Activated CD8-positive, alpha-beta T cell treated with anti-CD3 and anti-CD28 coated beads for 36 hours (primary cell): Measurements from ENCODE around the gene TRAFD1. TPM values are rescaled to one million over a fixed set of nuclear protein-coding genes. Genes with fewer than 3 reads are reported as not detected.

ENCODE experiments used
- ATAC-seq: fragments of 200-7000 bp; cut with Tn5 transposase; one replicate; pipeline ENCODE4 v1.10.0; 2021; ENCODE audit warnings: mild to moderate bottlenecking, moderate library complexity
- CTCF ChIA-PET: fragments of 350-600 bp; sonication (Branson Sonifier 250); formaldehyde crosslinking; loops from one replicate; lab custom pipeline; 2021; ENCODE audit warnings: antibody characterized with exemption; lab: Charles Lee
- POLR2A ChIA-PET: fragments of 350-600 bp; sonication (Branson Sonifier 250); formaldehyde crosslinking; loops from one replicate; lab custom pipeline; 2021; ENCODE audit warnings: antibody characterized with exemption; lab: Charles Lee
- DNase-seq: peaks from one replicate; pipeline ENCODE4 v3.0.0-alpha.2; 2020
- H3K27ac Mint-ChIP-seq: one replicate; pipeline ENCODE4 v1.8.0; 2021; ENCODE audit warnings: mild to moderate bottlenecking, mixed read lengths
- H3K27me3 Mint-ChIP-seq: one replicate; pipeline ENCODE4 v1.8.0; 2021; ENCODE audit warnings: mixed read lengths
- H3K36me3 Mint-ChIP-seq: one replicate; pipeline ENCODE4 v1.8.0; 2021; ENCODE audit warnings: low read depth, mixed read lengths
- H3K4me1 Mint-ChIP-seq: one replicate; pipeline ENCODE4 v1.8.0; 2021; ENCODE audit warnings: low read depth, mixed read lengths
- H3K4me3 Mint-ChIP-seq: one replicate; pipeline ENCODE4 v1.8.0; 2021; ENCODE audit warnings: mild to moderate bottlenecking, moderate library complexity, mixed read lengths
- H3K9me3 Mint-ChIP-seq: one replicate; pipeline ENCODE4 v1.8.0; 2021; ENCODE audit warnings: mixed read lengths
- intact Hi-C: fragments of 100-400 bp; cut with micrococcal nuclease; formaldehyde crosslinking; loops from one replicate; pipeline ENCODE4 v1.10.0; 2022
- total RNA-seq, 2 experiments: library from RNA; stranded (reverse); gene quantifications; one replicate each; pipeline ENCODE4 v1.2.3, GENCODE V29; 2021
- TF ChIP-seq, protein P1 (sequence below): fragments of 200-600 bp; IDR thresholded peaks from one replicate; pipeline ENCODE4 v1.8.0; 2022; ENCODE audit warnings: antibody characterized with exemption, mild to moderate bottlenecking

Gene TRAFD1
- total RNA-seq, 2 experiments from 2014 or later, result 34.6 to 35.8 TPM

DNA sequence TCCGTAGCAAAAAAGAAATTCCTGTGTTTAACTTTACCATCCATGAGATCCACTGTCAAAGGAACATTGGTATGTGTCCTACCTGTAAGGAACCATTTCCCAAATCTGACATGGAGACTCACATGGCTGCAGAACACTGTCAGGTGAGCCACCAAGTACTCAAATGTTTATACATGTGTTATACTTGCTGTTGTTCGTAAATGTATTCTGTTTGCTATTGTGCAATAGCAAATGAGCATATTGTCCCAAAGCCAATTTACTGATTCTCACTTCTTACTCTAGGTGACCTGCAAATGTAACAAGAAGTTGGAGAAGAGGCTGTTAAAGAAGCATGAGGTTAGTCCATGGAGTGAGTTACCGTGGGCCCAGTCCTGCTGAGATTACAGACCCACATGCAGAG, 9.4 kb downstream of the TRAFD1 start:
- ATAC-seq, result no peak
- H3K9me3 Mint-ChIP-seq, result no peaks in the 10 kb centered on the region
- ChIA-PET CTCF (no interaction called here), POLR2A (no interaction called here)
- H3K4me3 Mint-ChIP-seq, result no peak overlapping the region
- peaks cover 25% of the 10 kb centered on the region for H3K4me1 Mint-ChIP-seq
- intact Hi-C loops, result no loop called here
- no peak overlapping the region for H3K27ac Mint-ChIP-seq
- H3K27me3 Mint-ChIP-seq, result no peaks in the 10 kb centered on the region
- DNase-seq, result no peak
- peaks cover 8% of the 10 kb centered on the region for H3K36me3 Mint-ChIP-seq
- TF ChIP-seq, protein P1, sequence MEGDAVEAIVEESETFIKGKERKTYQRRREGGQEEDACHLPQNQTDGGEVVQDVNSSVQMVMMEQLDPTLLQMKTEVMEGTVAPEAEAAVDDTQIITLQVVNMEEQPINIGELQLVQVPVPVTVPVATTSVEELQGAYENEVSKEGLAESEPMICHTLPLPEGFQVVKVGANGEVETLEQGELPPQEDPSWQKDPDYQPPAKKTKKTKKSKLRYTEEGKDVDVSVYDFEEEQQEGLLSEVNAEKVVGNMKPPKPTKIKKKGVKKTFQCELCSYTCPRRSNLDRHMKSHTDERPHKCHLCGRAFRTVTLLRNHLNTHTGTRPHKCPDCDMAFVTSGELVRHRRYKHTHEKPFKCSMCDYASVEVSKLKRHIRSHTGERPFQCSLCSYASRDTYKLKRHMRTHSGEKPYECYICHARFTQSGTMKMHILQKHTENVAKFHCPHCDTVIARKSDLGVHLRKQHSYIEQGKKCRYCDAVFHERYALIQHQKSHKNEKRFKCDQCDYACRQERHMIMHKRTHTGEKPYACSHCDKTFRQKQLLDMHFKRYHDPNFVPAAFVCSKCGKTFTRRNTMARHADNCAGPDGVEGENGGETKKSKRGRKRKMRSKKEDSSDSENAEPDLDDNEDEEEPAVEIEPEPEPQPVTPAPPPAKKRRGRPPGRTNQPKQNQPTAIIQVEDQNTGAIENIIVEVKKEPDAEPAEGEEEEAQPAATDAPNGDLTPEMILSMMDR, result no peak

DNA sequence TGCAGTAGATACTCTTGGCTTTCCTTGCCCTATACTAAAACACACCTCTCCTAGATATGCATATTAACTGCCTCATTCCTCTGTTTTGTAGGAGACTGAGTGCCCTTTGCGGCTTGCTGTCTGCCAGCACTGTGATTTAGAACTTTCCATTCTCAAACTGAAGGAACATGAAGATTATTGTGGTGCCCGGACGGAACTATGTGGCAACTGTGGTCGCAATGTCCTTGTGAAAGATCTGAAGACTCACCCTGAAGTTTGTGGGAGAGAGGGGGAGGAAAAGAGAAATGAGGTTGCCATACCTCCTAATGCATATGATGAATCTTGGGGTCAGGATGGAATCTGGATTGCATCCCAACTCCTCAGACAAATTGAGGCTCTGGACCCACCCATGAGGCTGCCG, 15.4 kb downstream of the TRAFD1 start:
- Mint-ChIP-seq H3K9me3 (no peaks in the 10 kb centered on the region), H3K27ac (peak overlapping the region; percentile 9), H3K27me3 (no peaks in the 10 kb centered on the region), H3K4me1 (no peaks in the 10 kb centered on the region), H3K4me3 (no peak overlapping the region), H3K36me3 (peaks cover 26% of the 10 kb centered on the region)
- POLR2A ChIA-PET, result interaction anchor here (0.9 to 1.4 kb wide), 3 partner anchors 10 to 33 kb away, joined by 4 to 5 read pairs (median 5); no protein-coding TSS in a partner anchor
- intact Hi-C loops, result no loop called here
- ATAC-seq (no peak), DNase-seq (no peak)
- CTCF ChIA-PET, result interaction anchor here (1.3 kb wide), 1 partner anchor 11 kb away, joined by 3 read pairs; no protein-coding TSS in a partner anchor
- TF ChIP-seq, protein P1, result no peak

DNA sequence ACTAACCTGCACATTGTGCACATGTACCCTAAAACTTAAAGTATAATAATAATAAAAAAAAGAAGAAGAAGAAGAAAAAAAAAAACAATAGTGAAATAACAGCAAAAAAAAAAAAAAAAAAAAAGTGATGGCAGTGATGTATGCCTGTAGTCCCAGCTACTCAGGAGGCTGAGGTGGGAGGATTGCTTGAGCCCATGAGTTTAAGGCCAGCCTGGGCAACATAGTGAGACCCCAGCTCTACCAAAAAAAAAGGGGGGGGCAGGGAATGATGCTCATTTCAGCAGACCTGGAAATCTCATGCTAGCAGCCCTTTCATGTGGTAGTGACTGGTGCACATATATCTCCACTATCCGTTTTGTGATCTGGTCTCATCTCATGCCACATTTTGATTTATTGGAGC, 20.8 kb downstream of the TRAFD1 start:
- H3K27ac Mint-ChIP-seq, result peak overlapping the region; percentile 0
- ChIA-PET CTCF (no interaction called here), POLR2A (no interaction called here)
- no peaks in the 10 kb centered on the region for H3K27me3 Mint-ChIP-seq
- ATAC-seq (no peak), DNase-seq (no peak)
- no peak overlapping the region for H3K4me3 Mint-ChIP-seq
- H3K36me3 Mint-ChIP-seq, result peaks cover 42% of the 10 kb centered on the region
- intact Hi-C loops, result no loop called here
- H3K9me3 Mint-ChIP-seq, result no peaks in the 10 kb centered on the region
- H3K4me1 Mint-ChIP-seq, result no peaks in the 10 kb centered on the region
- TF ChIP-seq, protein P1, result no peak

DNA sequence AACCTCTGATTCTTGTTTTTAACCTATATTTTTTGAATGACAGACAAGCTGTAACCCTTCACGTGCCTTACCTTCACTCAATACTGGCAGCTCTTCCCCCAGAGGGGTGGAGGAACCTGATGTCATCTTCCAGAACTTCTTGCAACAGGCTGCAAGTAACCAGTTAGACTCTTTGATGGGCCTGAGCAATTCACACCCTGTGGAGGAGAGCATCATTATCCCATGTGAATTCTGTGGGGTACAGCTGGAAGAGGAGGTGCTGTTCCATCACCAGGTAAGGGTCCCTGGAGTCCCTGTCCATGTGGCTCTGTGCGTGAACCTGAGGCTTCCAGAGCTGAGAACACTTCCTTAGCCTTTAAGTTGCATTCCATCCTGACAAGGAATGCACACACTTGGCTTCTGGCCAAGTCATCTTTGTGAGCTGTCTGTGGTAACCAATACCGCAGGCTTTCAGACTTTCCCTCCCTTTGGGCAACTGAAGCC, 22.7 kb downstream of the TRAFD1 start:
- intact Hi-C loops, result no loop called here
- POLR2A ChIA-PET, result interaction anchor here (0.9 kb wide), 1 partner anchor 12 kb away, joined by 3 read pairs; no protein-coding TSS in a partner anchor
- Mint-ChIP-seq H3K4me3 (no peak overlapping the region), H3K36me3 (peaks cover 54% of the 10 kb centered on the region), H3K9me3 (no peaks in the 10 kb centered on the region), H3K27me3 (no peaks in the 10 kb centered on the region), H3K27ac (no peak overlapping the region), H3K4me1 (no peaks in the 10 kb centered on the region)
- CTCF ChIA-PET, result interaction anchor here (1.1 kb wide), 1 partner anchor 22 kb away, joined by 3 read pairs; no protein-coding TSS in a partner anchor
- TF ChIP-seq, protein P1, result no peak
- ATAC-seq (no peak), DNase-seq (no peak)

DNA sequence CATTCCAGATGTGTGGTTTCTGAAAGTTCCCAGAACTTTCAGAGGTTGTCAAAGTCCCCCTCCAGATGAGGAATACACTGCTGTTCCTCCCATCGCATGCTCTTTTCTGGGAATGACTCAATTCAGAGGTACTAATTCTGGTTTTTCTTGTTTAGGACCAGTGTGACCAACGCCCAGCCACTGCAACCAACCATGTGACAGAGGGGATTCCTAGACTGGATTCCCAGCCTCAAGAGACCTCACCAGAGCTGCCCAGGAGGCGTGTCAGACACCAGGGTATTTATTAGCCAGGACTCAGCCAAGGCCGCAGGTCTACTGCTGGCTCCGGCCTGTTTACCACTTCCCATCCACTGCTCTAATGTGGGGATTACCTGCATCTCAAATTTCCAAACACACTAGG, 24.2 kb downstream of the TRAFD1 start:
- DNase-seq, result no peak
- Mint-ChIP-seq H3K9me3 (peaks cover 3% of the 10 kb centered on the region), H3K27ac (no peak overlapping the region), H3K27me3 (no peaks in the 10 kb centered on the region), H3K4me3 (no peak overlapping the region), H3K36me3 (peaks cover 64% of the 10 kb centered on the region), H3K4me1 (no peaks in the 10 kb centered on the region)
- ChIA-PET CTCF (interaction anchor here (0.7 kb wide), 1 partner anchor 49 kb away, joined by 5 read pairs; no protein-coding TSS in a partner anchor), POLR2A (interaction anchor here (1.4 kb wide), 1 partner anchor 12 kb away, joined by 4 read pairs; no protein-coding TSS in a partner anchor)
- ATAC-seq, result no peak
- TF ChIP-seq, protein P1, result no peak
- intact Hi-C loops, result no loop called here
